Fibroblast of lung (primary cell): ENCODE results near the gene LBX1. TPM values are rescaled to one million over a fixed set of nuclear protein-coding genes. Genes with fewer than 3 reads are reported as not detected.

Source experiments
- DNase-seq, 2 donors: peaks; one replicate each; pipeline versions ENCODE4 v3.0.0 to v3.0.0-alpha.2; 2010; ENCODE audit warnings: low read depth in 2 of 2
- H2AFZ ChIP-seq: 2 replicates; pipeline ENCODE4 v1.5.1; 2012; ENCODE audit warnings: low read length, control low read depth, inconsistent platforms
- H3K27ac ChIP-seq: 2 replicates; pipeline ENCODE4 v1.5.1; 2011; ENCODE audit warnings: low read length, control low read depth; ENCODE audit not compliant: insufficient read depth
- H3K27me3 ChIP-seq: 2 replicates; pipeline ENCODE4 v1.5.1; 2011; ENCODE audit warnings: mild to moderate bottlenecking, low read length; ENCODE audit not compliant: control insufficient read depth, insufficient read depth
- H3K36me3 ChIP-seq: 2 replicates; pipeline ENCODE4 v1.5.1; 2011; ENCODE audit warnings: low read length; ENCODE audit not compliant: control insufficient read depth, insufficient read depth
- H3K4me1 ChIP-seq: 2 replicates; pipeline ENCODE4 v1.5.1; 2011; ENCODE audit warnings: low read length; ENCODE audit not compliant: control insufficient read depth, insufficient read depth; ENCODE audit errors: extremely low read depth
- H3K4me2 ChIP-seq: 2 replicates; pipeline ENCODE4 v1.5.1; 2011; ENCODE audit warnings: low read length, control low read depth; ENCODE audit not compliant: insufficient read depth; ENCODE audit errors: extremely low read depth
- H3K4me3 ChIP-seq, 4 experiments: fragments of 200-600 bp in 1 of 4; sonication (generic) in 1 of 4; replicated peaks in 1 of 4; 2 replicates each; pipeline ENCODE4 v1.5.1; 2011 to 2016; ENCODE audit warnings: low read length in 4 of 4, low read depth in 3 of 4, mild to moderate bottlenecking in 3 of 4, control low read depth in 2 of 4, inconsistent platforms in 1 of 4, mixed read lengths in 1 of 4; ENCODE audit not compliant: insufficient read depth in 1 of 4; ENCODE audit errors: control extremely low read depth in 1 of 4
- H3K79me2 ChIP-seq: 2 replicates; pipeline ENCODE4 v1.5.1; 2012; ENCODE audit warnings: mild to moderate bottlenecking, low read length, inconsistent platforms; ENCODE audit not compliant: control insufficient read depth, insufficient read depth
- H3K9ac ChIP-seq: 2 replicates; pipeline ENCODE4 v1.5.1; 2011; ENCODE audit warnings: mild to moderate bottlenecking, low read length, control low read depth; ENCODE audit not compliant: insufficient read depth
- H3K9me3 ChIP-seq: 2 replicates; pipeline ENCODE4 v1.5.1; 2012; ENCODE audit warnings: low read depth, low read length; ENCODE audit not compliant: control insufficient read depth, insufficient read depth
- H4K20me1 ChIP-seq: 2 replicates; pipeline ENCODE4 v1.5.1; 2011; ENCODE audit warnings: low read length; ENCODE audit not compliant: control insufficient read depth, insufficient read depth; ENCODE audit errors: extremely low read depth
- EZH2 ChIP-seq: IDR thresholded peaks from 2 replicates; pipeline ENCODE4 v1.5.1; 2012; ENCODE audit warnings: low read length, control low read depth, mild to moderate bottlenecking; ENCODE audit errors: missing control alignments
- polyA plus RNA-seq, 2 donors: library from polyadenylated mRNA; depleted of rRNA in 1 of 2; stranded (reverse) in 1 of 2; unstranded in 1 of 2; fragments of >200 nt; gene quantifications; 2 replicates each; pipeline ENCODE4 v1.2.1, GENCODE V29; 2011 to 2012; ENCODE audit warnings: missing spikeins in 1 of 2
- total RNA-seq: library from RNA; depleted of rRNA; stranded (reverse); fragments of >200 nt; gene quantifications from 2 replicates; pipeline ENCODE4 v1.2.1, GENCODE V29; 2014
- TF ChIP-seq, protein P1 (sequence below), 2 donors: IDR thresholded peaks in 1 of 2; conservative IDR thresholded peaks in 1 of 2; 1 replicate in 1 of 2; 2 replicates in 1 of 2; pipeline ENCODE4 v1.5.1; 2011 to 2012; ENCODE audit warnings: low read length in 2 of 2, control low read depth in 1 of 2, inconsistent platforms in 1 of 2, low read depth in 1 of 2, mild to moderate bottlenecking in 1 of 2

LBX1 gene
- total and polyA plus RNA-seq, 2 donors (not counting 1 experiment from before 2014, with no cell fraction given), result under 0.01 TPM; not detected in 1

DNA sequence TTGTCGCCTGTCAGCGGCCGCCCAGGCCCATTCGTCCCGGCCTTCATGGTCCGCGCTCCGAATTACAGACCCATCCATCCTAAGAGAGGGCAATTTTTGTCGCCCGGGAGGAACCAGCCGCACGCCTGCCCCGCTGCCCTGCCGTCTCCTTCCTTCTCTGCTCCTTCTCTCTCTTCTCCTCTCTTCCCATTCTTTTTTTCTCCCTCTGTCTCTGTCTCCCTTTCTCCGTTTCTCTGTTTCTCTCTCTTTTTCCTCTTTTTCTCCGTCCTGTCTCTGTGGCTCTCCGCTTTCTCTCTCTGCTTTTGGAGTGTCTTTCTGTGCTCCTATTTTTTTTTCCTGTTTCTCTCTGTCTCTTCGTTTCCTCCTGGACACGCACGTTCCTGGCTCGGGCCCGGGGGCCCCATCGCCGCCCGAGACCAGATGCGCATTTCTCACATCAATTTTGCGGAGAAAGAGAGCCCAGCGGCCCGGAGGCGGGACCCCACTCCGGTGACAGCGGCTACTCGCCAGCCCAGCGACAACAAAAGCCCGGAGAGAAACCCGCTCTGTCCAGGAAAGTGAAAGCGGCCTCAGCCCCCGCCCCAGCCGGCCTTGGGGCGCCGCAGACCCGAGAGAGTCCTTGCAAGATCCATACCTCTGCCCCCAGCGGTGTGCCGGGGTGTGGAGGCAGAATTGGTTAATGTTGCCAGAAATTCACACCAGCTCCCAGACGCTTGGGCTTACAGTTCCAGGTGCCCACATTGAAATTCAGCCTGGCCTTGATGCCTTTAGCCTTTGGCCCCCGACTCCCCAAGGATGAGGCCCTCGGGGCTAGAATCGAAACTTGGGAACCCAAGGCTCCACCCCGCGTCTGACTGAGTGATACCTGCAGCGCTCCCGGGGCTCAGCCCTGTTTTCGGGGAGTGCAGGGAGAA, 4.1 kb downstream of the LBX1 start:
- Histone ChIP-seq H3K36me3 (no peaks in the 10 kb centered on the region), H2AFZ (no peak overlapping the region), H3K79me2 (no peaks in the 10 kb centered on the region), H3K9ac (no peak overlapping the region), H3K27ac (no peak overlapping the region), H3K9me3 (no peaks in the 10 kb centered on the region), H3K27me3 (peaks cover 91% of the 10 kb centered on the region), H4K20me1 (no peaks in the 10 kb centered on the region), H3K4me3 (no peak overlapping the region), H3K4me2 (no peak overlapping the region), H3K4me1 (no peaks in the 10 kb centered on the region)
- no peak for DNase-seq
- TF ChIP-seq, protein P1, sequence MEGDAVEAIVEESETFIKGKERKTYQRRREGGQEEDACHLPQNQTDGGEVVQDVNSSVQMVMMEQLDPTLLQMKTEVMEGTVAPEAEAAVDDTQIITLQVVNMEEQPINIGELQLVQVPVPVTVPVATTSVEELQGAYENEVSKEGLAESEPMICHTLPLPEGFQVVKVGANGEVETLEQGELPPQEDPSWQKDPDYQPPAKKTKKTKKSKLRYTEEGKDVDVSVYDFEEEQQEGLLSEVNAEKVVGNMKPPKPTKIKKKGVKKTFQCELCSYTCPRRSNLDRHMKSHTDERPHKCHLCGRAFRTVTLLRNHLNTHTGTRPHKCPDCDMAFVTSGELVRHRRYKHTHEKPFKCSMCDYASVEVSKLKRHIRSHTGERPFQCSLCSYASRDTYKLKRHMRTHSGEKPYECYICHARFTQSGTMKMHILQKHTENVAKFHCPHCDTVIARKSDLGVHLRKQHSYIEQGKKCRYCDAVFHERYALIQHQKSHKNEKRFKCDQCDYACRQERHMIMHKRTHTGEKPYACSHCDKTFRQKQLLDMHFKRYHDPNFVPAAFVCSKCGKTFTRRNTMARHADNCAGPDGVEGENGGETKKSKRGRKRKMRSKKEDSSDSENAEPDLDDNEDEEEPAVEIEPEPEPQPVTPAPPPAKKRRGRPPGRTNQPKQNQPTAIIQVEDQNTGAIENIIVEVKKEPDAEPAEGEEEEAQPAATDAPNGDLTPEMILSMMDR (conservative IDR thresholded peaks at IDR 0.05 in 1 of 2, IDR thresholded peaks at IDR 0.05 in 1 of 2; ENCODE audit: low read depth in 1 of 2, low read length in 2 of 2), result no peak
- peak; percentile 90 for TF ChIP-seq EZH2

DNA sequence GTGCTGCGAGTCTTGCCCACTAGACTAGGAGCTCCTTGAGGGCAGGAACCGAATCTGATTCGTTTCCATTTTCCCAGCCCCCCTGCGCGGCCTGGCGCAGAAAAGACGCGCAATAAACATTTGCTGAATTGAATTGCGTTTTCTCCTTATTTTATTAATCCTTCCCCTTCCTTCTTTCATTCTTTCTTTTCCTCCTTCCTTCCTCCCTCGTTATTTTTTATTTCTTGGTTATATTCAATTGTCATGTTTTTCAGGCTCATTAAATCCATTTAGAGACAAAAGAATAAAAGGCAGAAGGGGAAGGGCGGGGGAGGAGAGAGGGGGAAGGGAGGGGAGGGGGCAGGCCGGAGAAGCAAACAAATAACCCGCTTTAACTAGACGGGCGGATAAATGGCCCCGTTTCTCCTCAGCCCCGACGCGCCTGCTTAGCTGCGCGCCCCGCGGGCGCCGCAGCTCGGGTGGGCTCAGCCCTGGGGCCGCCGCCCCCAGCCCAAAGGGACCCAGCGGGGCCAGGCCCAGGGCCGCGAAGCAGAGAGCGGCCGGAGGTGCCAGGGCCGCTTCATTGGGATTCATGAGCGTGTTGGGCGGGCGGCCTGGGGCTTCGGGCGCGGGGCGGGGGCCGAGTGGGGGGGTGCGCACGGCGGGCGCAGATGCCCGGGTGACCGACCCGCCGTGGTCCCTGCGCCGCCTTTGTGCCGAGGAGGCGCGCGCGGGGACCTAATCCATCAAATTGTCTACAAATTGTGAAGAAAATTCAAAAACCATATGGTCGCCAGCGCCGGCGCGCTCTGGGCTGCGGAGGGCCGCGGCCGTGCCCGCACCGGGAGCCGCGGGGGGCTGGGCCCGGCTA, 5.0 kb downstream of the LBX1 start:
- Histone ChIP-seq H3K27ac (no peak overlapping the region), H3K4me3 (no peak overlapping the region), H4K20me1 (no peaks in the 10 kb centered on the region), H3K9ac (no peak overlapping the region), H3K79me2 (no peaks in the 10 kb centered on the region), H3K27me3 (peaks cover 92% of the 10 kb centered on the region), H3K36me3 (no peaks in the 10 kb centered on the region), H2AFZ (no peak overlapping the region), H3K4me2 (no peak overlapping the region), H3K9me3 (no peaks in the 10 kb centered on the region), H3K4me1 (no peaks in the 10 kb centered on the region)
- no peak for DNase-seq
- TF ChIP-seq, protein P1 (conservative IDR thresholded peaks at IDR 0.05 in 1 of 2, IDR thresholded peaks at IDR 0.05 in 1 of 2; ENCODE audit: low read depth in 1 of 2, low read length in 2 of 2), result no peak
- TF ChIP-seq EZH2, result no peak
